HepG2 (cell line): ENCODE results near the gene THADA. TPM values are rescaled to one million over a fixed set of nuclear protein-coding genes. Genes with fewer than 3 reads are reported as not detected.

ENCODE experiments used
- AHDC1 ChIP-seq: sonication (generic); formaldehyde crosslinking; IDR thresholded peaks from 2 replicates; pipeline ENCODE4 v1.5.1; 2020; ENCODE audit warnings: mild to moderate bottlenecking, missing genetic modification reagents, borderline replicate concordance
- AKAP8 ChIP-seq: sonication (generic); formaldehyde crosslinking; IDR thresholded peaks from 2 replicates; pipeline ENCODE4 v1.5.1; 2020; ENCODE audit warnings: mild to moderate bottlenecking, missing genetic modification reagents
- ARNT2 ChIP-seq: sonication (generic); formaldehyde crosslinking; IDR thresholded peaks from 2 replicates; pipeline ENCODE4 v1.8.0; 2022; ENCODE audit warnings: mild to moderate bottlenecking, low read depth, missing genetic modification reagents, moderate library complexity
- FOXP1 ChIP-seq, 2 experiments: fragments of 450-650 bp in 1 of 2; IDR thresholded peaks; 2 replicates each; pipeline ENCODE4 v1.6.1; 2017 to 2018; ENCODE audit warnings: antibody characterized with exemption in 1 of 2
- HNRNPUL1 ChIP-seq: fragments of 200-400 bp; formaldehyde crosslinking; IDR thresholded peaks from 2 replicates; pipeline ENCODE4 v1.6.1; 2017; ENCODE audit warnings: low read depth, mild to moderate bottlenecking, low read length, moderate library complexity
- POGZ ChIP-seq: sonication (generic); formaldehyde crosslinking; IDR thresholded peaks from 2 replicates; pipeline ENCODE4 v1.4.0; 2020; ENCODE audit warnings: mild to moderate bottlenecking, missing genetic modification reagents
- POLR2AphosphoS5 ChIP-seq: IDR thresholded peaks from 2 replicates; pipeline ENCODE4 v1.6.1; 2012; ENCODE audit warnings: low read depth, low read length
- RNF219 ChIP-seq: sonication (generic); formaldehyde crosslinking; IDR thresholded peaks from 2 replicates; pipeline ENCODE4 v1.5.0; 2020; ENCODE audit warnings: mild to moderate bottlenecking, missing genetic modification reagents
- RXRA ChIP-seq: sonication (generic); formaldehyde crosslinking; IDR thresholded peaks from 2 replicates; pipeline ENCODE4 v1.5.1; 2020; ENCODE audit warnings: missing genetic modification reagents
- SMC3 ChIP-seq: IDR thresholded peaks from 2 replicates; pipeline ENCODE4 v1.6.1; 2011; ENCODE audit warnings: low read length, improper control_type of control experiment
- TAF1 ChIP-seq: sonication (generic); formaldehyde crosslinking; IDR thresholded peaks from 2 replicates; pipeline ENCODE4 v1.4.0; 2020; ENCODE audit warnings: missing genetic modification reagents
- ZNF205 ChIP-seq: IDR thresholded peaks from 2 replicates; pipeline ENCODE4 v1.6.1; 2018; ENCODE audit warnings: missing biosample characterization, missing genetic modification reagents
- ZNF253 ChIP-seq: sonication (generic); formaldehyde crosslinking; IDR thresholded peaks from 2 replicates; pipeline ENCODE4 v1.8.0; 2022; ENCODE audit warnings: mild to moderate bottlenecking, missing genetic modification reagents, borderline replicate concordance
- ZNF501 ChIP-seq: sonication (generic); formaldehyde crosslinking; IDR thresholded peaks from 2 replicates; pipeline ENCODE4 v1.5.1; 2020; ENCODE audit warnings: mild to moderate bottlenecking, moderate library complexity, missing genetic modification reagents
- ZNF512B ChIP-seq: sonication (generic); formaldehyde crosslinking; IDR thresholded peaks from 2 replicates; pipeline ENCODE4 v1.5.1; 2020; ENCODE audit warnings: missing genetic modification reagents, mild to moderate bottlenecking, borderline replicate concordance
- ZNF878 ChIP-seq: sonication (generic); formaldehyde crosslinking; IDR thresholded peaks from 2 replicates; pipeline ENCODE4 v1.8.1; 2023; ENCODE audit warnings: mild to moderate bottlenecking, missing genetic modification reagents, moderate library complexity
- ZSCAN21 ChIP-seq: sonication (generic); formaldehyde crosslinking; IDR thresholded peaks from 2 replicates; pipeline ENCODE4 v1.8.0; 2022; ENCODE audit warnings: mild to moderate bottlenecking, missing genetic modification reagents, moderate library complexity, borderline replicate concordance
- polyA plus RNA-seq, 8 experiments: library from polyadenylated mRNA; depleted of rRNA in 3 of 8; stranded (reverse) in 7 of 8; unstranded in 1 of 8; fragments of >200 nt; fragmentation: Illumina TruSeq in 4 of 8; extraction: Trizol in 4 of 8; gene quantifications; 2 replicates each; pipeline versions ENCODE4 v1.2.1 to v1.2.3, GENCODE V29; 2011 to 2016; ENCODE audit warnings: low read depth in 4 of 8, missing spikeins in 1 of 8, mixed read lengths in 1 of 8; ENCODE audit not compliant: insufficient read depth in 1 of 8
- total RNA-seq, 5 experiments: library from RNA; depleted of rRNA; stranded (reverse); fragments of >200 nt; fragmentation: Illumina TruSeq; extraction: Trizol; gene quantifications; 2 replicates each; pipeline ENCODE4 v1.2.3, GENCODE V29; 2016; ENCODE audit warnings: low read depth in 1 of 5

Gene THADA
- total and polyA plus RNA-seq, 2 of the 13 experiments (the other 11 are each of a cell fraction or from before 2014, with no cell fraction given) = 12.7 to 21.7 TPM

GRCh38 chr2:43219383-43220228, 376.2 kb downstream of the THADA start (continued):
- TF ChIP-seq TAF1 (peak; percentile 77), FOXP1 (IDR thresholded peaks at IDR 0.05) (peak; percentile 52), FOXP1 (CRISPR knock-in tag; IDR thresholded peaks at IDR 0.05) (peak; percentile 5; the same call in 1 of the 2 replicates), AKAP8 (CRISPR knock-in tag) (no peak; the same call in 1 of the 2 replicates), AHDC1 (peak; percentile 68; the same call in 1 of the 2 replicates), ZNF205 (CRISPR knock-in tag) (no peak), ARNT2 (CRISPR knock-in tag) (peak; percentile 88), HNRNPUL1 (no peak), ZNF253 (no peak; the same call in 1 of the 2 replicates), SMC3 (no peak), POGZ (CRISPR knock-in tag) (peak; percentile 60), ZNF512B (no peak), RNF219 (CRISPR knock-in tag) (no peak), POLR2AphosphoS5 (peak; percentile 90), ZNF878 (CRISPR knock-in tag) (no peak), RXRA (CRISPR knock-in tag) (peak; percentile 76), ZNF501 (CRISPR knock-in tag) (no peak; the same call in 1 of the 2 replicates), ZSCAN21 (CRISPR knock-in tag) (peak; percentile 27; the same call in 1 of the 2 replicates)
